PC-3 (cell line): ENCODE data around the gene ALPK3.

ENCODE experiments used
- EZH2 ChIP-seq: fragments of 300-600 bp; sonication (generic); IDR thresholded peaks from one replicate; pipeline ENCODE4 v1.6.1; 2017; ENCODE audit warnings: antibody characterized with exemption, mild to moderate bottlenecking, low read length; ENCODE audit not compliant: unreplicated experiment
- EZH2phosphoT487 ChIP-seq: fragments of 300-600 bp; sonication (generic); IDR thresholded peaks from 2 replicates; pipeline ENCODE4 v1.6.1; 2018; ENCODE audit warnings: mild to moderate bottlenecking, antibody characterized with exemption, low read length, borderline replicate concordance
- TF ChIP-seq, protein P1 (sequence below): fragments of 300-600 bp; sonication (generic); conservative IDR thresholded peaks from 2 replicates; pipeline ENCODE4 v1.5.1; 2017; ENCODE audit warnings: antibody characterized with exemption, low read depth, mild to moderate bottlenecking, low read length

- TF ChIP-seq, protein P1, sequence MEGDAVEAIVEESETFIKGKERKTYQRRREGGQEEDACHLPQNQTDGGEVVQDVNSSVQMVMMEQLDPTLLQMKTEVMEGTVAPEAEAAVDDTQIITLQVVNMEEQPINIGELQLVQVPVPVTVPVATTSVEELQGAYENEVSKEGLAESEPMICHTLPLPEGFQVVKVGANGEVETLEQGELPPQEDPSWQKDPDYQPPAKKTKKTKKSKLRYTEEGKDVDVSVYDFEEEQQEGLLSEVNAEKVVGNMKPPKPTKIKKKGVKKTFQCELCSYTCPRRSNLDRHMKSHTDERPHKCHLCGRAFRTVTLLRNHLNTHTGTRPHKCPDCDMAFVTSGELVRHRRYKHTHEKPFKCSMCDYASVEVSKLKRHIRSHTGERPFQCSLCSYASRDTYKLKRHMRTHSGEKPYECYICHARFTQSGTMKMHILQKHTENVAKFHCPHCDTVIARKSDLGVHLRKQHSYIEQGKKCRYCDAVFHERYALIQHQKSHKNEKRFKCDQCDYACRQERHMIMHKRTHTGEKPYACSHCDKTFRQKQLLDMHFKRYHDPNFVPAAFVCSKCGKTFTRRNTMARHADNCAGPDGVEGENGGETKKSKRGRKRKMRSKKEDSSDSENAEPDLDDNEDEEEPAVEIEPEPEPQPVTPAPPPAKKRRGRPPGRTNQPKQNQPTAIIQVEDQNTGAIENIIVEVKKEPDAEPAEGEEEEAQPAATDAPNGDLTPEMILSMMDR: no peak
- TF ChIP-seq EZH2phosphoT487 (no peak), EZH2 (no peak)
Observed at GRCh38 chr15:84874981-84875699, 58.0 kb downstream of the ALPK3 start.
